Medulla oblongata (tissue), 1 donor: ENCODE measurements around the gene EXTL1.

Source experiments
- DNase-seq: peaks from one replicate; pipeline ENCODE4 v3.0.0-alpha.2; 2015; ENCODE audit errors: extremely low spot score

EXTL1 gene

GRCh38 chr1:26023009-26023408, 1.4 kb downstream of the EXTL1 start:
- no peak for DNase-seq

- DNase-seq = no peak
These were observed 2.3 kb downstream of the EXTL1 start for GRCh38 chr1:26023826-26024225.

- DNase-seq = no peak
These were observed 3.5 kb downstream of the EXTL1 start for GRCh38 chr1:26025060-26025459.

- DNase-seq = no peak
These were observed 3.9 kb downstream of the EXTL1 start for GRCh38 chr1:26025517-26025916.

- no peak for DNase-seq
These were observed 6.3 kb downstream of the EXTL1 start for GRCh38 chr1:26027716-26028489.

GRCh38 chr1:26028490-26028980, 7.0 kb downstream of the EXTL1 start:
- no peak for DNase-seq

DNA sequence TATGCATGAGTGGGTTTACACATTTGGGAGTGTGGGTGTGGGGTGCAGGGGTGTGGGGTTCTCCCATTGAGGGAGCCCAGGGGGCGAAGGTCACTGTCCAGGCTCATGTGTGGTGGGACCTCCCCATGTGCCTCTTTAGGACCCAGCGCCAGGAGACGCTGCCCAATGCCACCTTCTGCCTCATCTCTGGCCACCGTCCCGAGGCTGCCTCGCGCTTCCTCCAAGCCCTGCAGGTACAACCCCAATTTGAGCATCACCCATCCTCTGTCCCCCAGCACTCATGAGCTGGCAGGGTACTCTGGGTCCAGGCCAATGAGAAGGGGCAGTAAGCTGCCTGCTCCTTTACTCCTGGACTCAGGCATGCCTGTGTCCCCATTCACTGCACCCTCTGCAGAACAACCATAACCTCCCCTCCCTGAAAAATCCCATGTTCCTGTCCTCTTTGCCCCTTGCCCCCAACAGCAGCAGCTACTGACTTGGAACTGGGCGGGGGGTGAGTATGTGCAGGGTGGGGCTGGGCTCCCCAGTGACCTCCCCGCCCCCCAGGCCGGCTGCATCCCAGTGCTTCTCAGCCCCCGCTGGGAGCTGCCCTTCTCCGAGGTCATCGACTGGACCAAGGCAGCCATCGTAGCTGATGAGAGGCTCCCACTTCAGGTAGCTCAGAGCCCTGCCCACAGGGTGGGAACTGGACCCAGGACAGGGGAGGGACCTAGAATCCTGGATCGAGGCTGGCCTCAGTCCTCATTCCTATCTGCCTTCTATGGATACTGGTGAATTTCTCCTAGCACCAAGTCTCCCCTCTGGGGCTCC, 7.7 kb downstream of the EXTL1 start:
- DNase-seq = no peak

- DNase-seq = no peak
These were observed 8.4 kb downstream of the EXTL1 start for GRCh38 chr1:26029864-26030481.

- no peak for DNase-seq
These were observed 9.6 kb downstream of the EXTL1 start for GRCh38 chr1:26031196-26031595.

DNA sequence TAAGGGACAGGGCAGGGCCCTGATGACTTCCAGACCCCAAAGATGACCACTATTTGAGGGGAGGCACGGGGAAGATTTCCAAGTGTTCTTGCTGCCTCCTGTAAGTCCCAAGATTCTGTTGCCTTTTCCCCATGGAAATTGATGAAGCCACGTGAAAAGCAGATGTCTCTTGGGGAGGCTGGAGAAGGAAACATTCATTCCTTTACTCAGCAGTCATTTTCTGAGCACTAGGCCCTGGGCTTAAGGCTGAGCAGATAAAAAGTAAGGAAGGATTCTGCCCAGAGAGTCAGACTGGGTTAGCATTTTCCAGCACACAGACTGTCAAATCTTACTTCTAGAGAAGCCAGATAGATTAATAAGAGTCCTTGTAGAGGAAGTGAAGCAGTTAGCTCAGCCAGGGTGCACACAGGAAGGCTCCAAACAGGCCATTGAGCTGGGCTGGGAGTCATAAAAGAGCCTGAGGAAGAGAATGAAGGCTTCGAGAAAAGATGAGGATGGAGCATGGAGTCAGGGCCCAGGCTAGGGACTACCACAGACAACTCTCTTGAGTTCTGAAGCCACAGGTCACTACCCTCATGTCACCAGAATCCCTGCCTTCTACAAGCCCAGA, 10.1 kb downstream of the EXTL1 start:
- DNase-seq = no peak

DNA sequence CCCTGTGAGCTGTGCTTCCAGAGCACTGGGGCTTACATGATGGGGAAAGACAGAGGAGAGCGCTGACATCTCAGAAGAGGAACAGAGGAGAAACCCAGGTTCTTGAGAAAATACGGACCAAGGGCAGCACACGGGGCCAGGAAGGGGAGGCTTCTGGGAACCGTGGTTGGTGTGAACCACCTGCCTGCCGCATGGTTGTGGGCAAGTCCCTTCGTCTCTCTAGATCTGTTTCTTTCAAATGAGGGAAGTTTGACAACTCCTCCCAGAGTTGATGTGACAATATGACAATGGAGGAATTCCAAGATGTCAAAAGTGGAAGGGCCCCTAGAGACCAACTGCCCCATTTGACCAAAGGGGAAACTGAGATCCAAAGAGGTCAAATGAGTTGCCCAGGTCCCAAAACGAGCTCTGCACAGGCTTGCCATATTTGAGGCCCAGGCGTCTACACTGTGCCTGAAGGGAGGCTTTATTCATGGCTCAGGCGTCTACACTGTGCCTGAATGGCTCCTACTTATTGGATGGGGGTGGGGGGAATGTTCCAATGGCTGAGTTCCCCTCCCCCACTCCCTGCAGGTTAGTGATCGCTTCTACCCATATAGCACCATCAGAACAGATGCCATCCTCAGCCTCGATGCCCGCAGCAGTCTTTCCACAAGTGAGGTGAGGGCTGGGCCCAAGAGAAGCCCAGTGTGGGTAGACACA, 11.2 kb downstream of the EXTL1 start:
- no peak for DNase-seq

- no peak for DNase-seq
These were observed 13.1 kb downstream of the EXTL1 start for GRCh38 chr1:26034504-26035202.

- DNase-seq = peak; percentile 95
These were observed 13.8 kb downstream of the EXTL1 start for GRCh38 chr1:26035203-26035958.

DNA sequence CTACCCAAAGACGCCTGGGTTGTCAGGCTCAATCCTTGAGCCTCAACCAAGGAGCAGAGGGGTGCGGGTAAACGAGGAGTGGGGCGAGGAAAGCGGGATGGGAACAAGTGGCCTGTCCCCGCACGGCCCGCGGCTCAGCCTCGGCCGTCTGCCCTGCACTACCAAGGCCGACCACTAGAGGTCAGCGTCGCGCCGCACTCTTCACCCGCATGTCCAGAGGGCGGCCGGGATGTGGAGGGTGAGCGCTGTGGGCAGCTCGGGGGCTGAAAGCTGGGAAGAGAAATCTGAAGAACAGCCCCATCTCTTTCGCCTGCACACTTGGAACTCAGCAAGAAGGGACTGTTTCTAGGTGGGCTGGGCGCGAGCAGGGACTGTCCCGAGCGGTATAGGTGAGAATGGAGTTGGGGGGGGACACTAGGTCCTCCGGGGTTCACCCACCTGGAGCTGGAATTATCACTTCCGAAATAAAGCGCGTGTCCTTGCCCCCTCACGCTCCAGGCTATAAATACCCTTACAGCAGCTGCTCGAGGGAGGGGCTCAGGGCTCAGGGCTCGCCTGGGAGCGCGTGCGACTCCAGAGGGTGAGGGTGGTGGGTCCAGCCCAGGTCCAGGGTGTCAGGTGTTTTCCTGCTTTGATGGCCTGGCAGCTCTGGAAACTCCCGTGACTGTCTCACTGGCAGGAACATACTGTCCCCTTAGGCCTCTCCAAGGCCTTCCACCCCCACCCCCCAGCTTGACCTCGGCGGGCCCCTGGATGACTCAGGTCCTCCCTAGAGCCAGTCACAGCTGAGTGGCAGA, 14.6 kb downstream of the EXTL1 start:
- DNase-seq = peak; percentile 87

DNA sequence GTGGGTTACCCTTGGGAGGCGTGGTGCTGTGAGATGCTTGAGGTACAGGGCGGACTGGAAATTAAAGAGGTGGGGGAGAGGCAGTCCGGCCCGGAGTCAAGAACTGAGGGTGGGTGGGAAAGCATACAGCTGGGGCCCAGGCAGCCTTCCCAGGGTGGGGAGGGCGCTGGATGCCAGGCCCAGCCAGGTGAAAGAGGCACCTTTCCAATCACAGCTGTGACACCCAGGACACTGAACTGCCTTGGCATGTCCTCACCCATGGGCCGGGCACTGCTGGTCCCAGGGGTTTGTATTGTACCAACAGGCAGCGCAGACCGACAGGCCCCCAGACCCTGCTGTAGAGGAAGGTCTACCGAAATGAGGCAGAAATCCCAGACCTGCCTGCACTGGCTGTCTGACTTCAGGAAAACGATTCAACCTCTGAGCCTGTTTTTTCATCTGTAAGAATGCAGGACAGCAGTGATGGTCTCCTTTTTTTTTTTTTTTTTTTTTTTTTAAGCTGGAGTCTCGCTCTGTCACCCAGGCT, 15.2 kb downstream of the EXTL1 start:
- DNase-seq = no peak

- no peak for DNase-seq
These were observed 16.3 kb downstream of the EXTL1 start for GRCh38 chr1:26037904-26038303.

GRCh38 chr1:26038477-26038876, 16.9 kb downstream of the EXTL1 start:
- DNase-seq = no peak

- DNase-seq = no peak
These were observed 17.3 kb downstream of the EXTL1 start for GRCh38 chr1:26038904-26039303.

- no peak for DNase-seq
These were observed 19.8 kb downstream of the EXTL1 start for GRCh38 chr1:26041401-26041800.
